Embryonic facial prominence (tissue), 1 donor: Measurements from ENCODE around the gene PIP5K1C.
"Not testable (repeated sequence)": the region's sequence is repeated elsewhere in the genome, so short reads cannot be mapped to it uniquely, and the experiment has no call there.

ENCODE experiments used
- DNase-seq: peaks from one replicate; pipeline ENCODE4 v3.0.0-alpha.2; 2016; ENCODE audit errors: extremely low spot score

The PIP5K1C gene

GRCh38 chr19:3661284-3662238, 38.7 kb downstream of the PIP5K1C start:
- DNase-seq = no peak

- DNase-seq = no peak
These were observed 39.6 kb downstream of the PIP5K1C start for GRCh38 chr19:3660493-3661219.

DNA sequence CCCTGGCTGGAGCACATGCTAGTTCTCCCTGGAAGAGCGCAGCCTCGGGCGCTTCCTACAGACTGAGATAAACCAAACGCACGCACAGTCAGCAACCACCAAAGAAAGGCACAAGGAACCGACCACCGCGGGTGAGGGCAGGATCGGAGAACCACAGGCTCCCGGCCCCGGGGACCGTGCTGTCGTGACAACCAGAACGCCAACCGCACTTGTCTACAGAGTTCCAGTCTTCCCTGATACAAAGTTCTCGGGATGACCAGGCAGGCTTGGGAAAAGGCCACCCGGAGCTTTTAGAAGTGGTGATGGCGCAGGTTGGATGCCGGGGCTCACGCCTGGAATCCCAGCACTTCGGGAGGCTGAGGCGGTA, 40.5 kb downstream of the PIP5K1C start:
- DNase-seq = no peak

DNA sequence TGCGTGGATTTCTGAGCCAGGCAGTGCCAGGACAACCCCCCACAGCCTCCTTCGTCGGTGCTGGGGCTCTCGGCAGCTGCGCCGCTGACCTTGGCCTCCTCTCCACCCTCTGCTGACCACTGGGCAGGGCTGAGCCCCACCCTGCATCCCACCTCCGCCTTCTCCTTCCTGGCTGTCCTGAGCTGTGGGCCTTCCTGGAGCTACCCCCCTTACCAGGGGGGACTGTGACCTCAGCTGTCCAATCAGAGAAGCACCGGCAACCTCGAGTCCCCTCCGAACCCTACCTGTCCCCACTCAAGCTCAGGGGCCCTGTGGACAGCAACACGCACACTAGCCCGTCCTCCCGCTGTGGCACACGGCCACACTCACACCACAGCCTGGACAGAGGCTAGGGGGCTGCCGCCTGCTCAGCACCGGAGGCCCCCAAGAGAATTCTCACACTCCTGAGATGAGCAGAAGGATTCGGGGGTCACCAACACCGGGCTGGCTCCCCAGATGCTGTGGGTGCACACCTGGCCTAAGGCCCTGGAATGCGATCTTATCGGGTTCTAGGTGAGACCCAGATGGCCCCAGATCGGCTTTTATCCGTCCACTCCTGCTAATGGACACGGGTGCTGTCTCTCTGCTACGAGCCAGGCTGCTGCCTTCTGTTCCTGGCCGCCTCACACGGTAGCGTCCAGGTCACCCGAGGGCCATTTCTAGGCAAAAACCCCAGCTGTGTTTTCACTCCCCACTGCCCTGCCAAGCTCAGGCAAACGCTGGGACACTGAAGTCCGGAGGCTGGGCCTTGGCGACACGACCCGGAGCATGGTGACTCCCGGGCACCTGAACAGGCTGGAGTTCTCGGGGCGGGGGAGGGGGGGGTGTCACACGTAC, 41.2 kb downstream of the PIP5K1C start:
- no peak for DNase-seq

DNA sequence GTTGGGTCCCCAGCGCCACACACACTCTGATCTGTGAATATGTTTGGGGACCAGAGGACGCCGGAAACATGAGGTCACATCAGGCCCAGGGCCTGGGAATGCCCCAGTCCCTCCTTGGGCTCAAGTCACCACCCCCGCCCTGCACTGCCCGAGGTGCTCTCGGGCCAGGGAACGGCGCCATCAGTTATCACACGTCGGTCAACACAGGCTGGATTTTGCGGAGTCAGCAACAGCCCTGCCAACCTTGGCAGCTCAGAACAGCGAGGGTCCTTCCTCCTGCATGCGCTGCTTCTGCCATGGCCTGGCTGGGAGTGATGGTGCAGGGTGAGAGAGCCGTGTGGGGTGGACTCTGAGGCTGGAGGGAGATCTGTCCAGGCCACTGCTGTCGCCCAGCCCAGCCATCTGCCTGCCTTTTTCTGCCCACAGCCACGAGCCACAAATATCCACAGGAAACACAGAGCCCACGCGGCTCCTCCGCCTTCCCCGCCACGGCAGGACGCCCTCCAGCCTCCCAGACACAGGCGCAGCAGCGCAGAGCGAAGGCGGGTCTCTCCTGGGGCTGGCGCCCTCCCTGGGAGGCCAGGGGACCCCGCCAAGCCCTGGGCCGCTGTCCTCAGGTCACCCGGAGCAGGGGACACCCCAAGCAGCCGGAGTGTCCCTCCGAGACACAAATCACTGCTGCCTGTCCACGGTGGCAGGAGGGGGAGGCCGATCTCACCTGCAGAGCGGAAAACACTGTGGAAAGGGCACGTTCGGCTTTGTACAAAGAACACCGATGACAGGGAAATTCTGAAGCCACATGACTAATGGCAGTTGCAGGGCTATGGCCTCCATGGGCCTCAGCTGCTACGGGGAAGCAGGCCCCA, 42.0 kb downstream of the PIP5K1C start:
- DNase-seq = no peak

DNA sequence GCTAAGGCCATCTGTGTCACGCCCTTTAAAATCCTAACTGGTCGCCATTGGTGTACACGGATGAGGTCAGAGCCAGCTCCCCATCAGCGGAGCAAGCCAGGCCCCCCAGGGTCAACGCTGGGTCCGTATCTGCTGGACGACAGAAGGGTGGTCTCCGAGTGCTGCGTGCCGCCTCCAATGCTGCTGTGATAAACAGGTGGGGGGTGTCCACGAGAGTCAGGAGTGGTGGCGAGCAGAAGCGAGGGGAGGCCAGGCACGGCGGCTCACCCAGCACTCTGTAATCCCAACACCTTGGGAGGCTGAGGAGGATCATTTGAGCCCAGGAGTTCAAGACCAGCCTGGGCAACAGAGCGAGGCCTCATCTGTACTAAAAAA, 42.9 kb downstream of the PIP5K1C start:
- DNase-seq = no peak

GRCh38 chr19:3656747-3657394, 43.4 kb downstream of the PIP5K1C start:
- no peak for DNase-seq

DNA sequence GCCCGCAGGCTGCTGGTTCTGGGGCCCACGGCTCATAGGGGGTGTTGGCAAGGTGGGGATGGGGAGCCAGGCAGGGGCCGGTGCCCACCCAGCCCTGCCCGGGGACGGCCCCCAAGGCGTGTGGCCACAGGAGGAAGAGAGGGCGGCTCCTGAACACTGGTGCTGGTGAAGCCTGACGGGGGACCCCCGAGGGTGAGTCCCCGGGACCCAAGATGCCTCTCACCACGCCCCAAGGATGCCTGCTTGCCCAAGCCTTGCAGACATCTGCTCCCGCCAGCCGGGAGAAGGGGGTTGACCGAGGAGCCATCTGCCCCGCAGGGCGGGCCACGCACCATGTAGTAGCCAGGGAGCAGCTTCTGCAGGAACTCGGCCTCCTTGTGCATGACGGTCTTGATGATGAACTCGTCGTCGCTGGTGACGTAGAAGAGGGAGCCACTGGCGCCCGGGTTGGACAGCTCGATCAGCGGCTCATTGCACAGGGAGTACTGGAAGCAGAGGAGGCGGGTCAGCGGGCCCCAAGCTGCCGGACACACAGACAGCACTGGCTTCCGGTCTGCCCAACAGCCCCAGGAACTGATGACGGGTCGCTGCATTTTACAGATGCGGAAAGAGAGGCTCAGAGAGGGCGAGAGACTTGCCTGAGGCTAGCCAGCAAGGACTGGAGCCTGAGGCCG, 44.1 kb downstream of the PIP5K1C start:
- no peak for DNase-seq

DNA sequence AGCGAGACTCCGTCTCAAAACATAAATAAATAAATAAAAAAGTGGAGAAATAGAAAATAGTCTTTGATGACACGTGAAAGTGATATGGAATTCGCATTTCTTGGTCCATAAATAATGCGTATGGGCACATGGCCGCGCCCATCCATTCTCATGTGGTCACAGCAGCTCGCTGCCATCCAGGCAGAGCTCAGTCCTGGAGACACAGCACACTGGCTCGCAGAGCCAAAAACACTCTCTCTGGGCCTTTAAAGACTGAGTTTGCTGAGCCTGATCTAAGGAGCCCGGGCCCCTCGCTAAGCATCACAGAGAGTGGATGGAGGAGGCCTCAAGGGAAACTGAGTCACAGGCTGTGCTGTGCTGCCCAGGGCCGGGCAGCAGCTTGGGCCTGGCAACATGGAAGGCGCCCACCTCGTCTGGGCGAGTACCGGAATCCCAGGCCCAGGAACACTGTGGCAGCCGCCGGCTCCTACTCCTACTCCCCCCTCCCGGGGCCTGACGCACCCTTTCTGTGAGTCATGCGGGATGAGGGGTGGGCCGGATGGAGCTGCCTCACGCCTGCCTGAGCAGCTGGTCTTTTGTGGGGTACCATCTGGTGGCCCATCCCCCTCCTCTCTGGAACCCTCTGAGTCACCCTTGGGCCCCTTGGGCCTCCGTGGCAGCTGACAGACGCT, 44.7 kb downstream of the PIP5K1C start:
- DNase-seq = no peak

DNA sequence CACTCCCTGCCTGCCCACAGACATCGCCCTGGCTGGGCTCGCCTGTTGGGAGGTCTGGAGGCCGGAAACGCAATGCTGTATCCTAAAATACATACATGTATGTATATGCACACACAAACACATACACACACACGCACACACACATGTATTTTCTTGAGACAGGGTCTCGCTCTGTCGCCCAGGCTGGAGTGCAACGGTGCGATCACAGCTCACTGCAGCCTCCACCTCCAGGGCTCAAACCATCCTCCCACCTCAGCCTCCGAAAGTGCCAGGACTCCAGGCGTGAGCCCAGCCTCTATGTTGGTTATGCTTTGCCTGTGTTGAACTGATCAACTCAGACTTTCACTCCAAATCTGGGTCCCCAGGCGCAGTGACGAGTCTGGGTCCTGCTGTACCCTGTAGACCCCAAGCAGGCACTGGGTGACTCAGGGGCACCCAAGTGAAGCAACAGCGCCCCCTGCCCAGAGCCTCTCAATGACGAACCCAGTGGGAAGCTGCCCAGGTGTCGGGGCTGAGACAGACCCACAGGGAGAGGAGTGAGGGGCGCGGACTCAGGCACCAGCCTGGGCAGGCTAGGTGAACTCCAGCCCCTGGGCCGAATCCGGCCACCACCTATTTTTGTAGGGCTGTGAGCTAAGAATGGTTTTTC, 46.3 kb downstream of the PIP5K1C start:
- no peak for DNase-seq

GRCh38 chr19:3653081-3653795, 47.0 kb downstream of the PIP5K1C start:
- DNase-seq = no peak

GRCh38 chr19:3652422-3652821, 47.8 kb downstream of the PIP5K1C start:
- DNase-seq = no peak

DNA sequence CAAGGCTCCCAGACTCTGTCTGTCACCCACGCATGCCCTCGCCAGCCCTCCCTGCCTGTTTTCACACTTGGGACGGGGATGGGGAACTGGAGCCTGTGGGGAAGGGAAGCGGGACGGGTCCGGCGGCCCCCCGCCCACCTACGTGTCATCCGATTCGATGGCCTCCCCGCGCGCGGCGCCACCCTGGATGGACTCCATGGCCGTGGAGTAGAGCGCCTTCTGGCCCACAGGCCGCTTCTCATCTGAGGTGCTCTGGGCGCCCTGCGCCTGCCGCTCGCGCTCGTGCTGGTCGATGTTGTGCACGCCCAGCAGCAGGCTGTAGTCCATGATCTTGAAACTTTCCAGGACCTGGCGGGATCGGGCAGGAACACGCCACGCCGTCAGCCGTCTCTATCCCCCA, 48.6 kb downstream of the PIP5K1C start:
- no peak for DNase-seq

DNA sequence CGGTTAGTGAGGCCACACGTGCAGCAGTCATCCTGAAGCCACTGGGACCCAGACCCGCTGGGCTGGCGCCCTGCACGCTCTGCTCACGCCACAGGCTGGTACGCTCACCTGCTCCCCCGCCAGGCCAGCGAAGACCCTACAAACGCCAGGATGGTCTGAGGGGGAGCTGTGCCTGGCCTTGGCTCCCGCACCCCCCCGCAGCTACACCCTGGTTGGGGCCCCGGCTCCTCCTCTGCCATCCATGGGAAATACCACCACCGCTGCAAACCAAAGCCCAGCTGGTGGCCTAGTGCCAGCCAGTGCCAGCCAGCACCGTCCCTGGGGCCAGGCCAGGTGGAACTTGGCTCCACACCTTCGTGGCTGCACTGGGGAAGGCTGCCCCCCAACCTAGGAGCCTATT, 50.4 kb downstream of the PIP5K1C start:
- no peak for DNase-seq

GRCh38 chr19:3648037-3648905, 52.0 kb downstream of the PIP5K1C start:
- no peak for DNase-seq

- not testable (repeated sequence) for DNase-seq
These were observed 53.2 kb downstream of the PIP5K1C start for GRCh38 chr19:3647102-3647501.
